HG02610 (cell line): Measurements from ENCODE around the gene GRHL3.
A peak's percentile ranks its signal among the peaks of the same experiment; 100 is the strongest.

Source experiments
- ATAC-seq: cut with Tn5 transposase; IDR thresholded peaks from one replicate; pipeline ENCODE4 v1.9.1; 2021; ENCODE audit warnings: mild to moderate bottlenecking, moderate library complexity; ENCODE audit not compliant: unreplicated experiment

The GRHL3 gene

DNA sequence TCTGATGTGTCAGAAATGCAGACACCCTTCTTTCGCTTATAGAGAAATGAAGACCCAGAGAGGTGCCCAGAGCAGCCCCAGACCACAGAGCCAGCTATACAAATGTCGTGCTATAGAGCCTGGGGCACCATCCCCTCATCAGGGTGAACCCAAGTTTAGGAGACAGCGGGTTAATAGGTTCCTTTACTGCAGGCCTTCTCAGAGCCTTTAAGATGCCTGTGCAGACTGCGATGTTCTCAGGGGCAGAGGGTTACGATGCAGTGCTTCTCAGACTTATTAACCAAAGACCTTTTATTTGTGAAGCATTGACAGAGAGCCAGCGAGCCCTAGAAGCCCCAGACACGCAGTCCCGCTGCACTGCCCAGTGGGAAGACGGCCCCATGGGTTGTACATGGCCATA lies 47.5 kb downstream of the GRHL3 start:
- ATAC-seq: no peak

DNA sequence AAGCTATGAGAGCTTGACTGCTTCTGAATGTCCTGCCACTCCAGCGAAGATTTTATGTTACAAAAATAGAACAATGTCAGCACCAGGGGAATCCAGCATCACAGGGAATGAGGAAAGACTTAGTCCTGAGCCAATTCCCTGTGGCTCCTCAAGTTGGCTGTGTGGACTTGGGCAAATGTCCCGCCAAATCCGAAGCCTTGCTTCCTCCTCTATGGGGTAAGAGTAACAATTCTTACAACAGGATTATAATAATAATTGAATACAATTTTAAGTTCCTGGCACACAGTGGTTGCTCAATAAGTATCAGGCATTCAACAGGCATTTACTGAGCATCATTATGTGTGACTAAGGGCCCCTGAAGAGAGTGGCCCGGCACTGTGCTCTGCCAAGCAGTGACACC lies 50.0 kb downstream of the GRHL3 start:
- ATAC-seq: no peak

DNA sequence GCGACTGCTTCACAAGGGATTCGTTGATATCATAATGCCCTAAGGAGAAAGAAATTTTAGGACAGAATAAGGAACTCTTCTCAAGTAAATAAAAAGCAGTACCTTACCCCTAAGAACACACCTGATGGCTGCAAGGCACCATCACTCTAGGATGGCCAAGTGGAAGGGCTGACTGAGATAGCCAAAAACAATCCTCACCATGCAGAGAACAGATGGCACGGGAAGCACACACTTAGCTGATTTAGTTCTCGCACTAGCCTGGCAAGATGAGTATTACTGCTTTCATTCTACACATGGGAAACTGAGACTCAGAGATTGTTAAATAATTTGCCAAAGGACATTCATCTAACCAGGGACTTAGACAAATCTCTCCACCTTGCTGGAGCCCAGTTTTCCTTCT lies 50.6 kb downstream of the GRHL3 start:
- ATAC-seq: no peak

GRCh38 chr1:24373044-24373443 lies 53.9 kb downstream of the GRHL3 start:
- peak; percentile 74 for ATAC-seq

- ATAC-seq: no peak
Observed at GRCh38 chr1:24373710-24374109, 54.6 kb downstream of the GRHL3 start.

- ATAC-seq: no peak
Observed at GRCh38 chr1:24374891-24375786, 56.0 kb downstream of the GRHL3 start.

DNA sequence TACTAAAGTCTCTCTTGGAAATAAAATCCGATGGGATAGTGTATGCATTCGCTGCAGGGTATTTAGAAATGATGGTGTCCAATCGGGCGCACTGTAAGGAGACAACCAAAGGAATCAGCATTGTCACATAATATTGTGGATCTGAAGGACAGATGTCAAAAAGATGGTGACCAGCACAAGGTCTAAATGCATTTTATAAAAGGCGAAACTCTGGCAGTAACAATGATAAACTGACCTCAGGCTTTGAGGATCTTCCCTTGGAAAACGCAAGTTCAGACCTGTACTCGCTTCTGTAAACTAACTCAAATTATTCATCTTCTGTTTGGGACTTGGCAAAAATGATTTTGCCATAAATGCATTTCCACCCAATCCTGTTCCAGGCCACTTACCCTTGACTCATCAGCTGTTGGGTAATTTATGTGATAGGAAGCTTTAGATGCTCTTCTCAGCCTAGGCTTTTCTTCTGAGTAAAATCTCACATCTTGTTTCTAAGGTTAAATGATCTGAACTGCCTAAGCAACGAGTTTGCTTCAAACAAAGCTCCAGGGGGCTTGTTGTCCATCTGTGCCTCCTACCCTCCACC lies 60.7 kb downstream of the GRHL3 start:
- no peak for ATAC-seq

DNA sequence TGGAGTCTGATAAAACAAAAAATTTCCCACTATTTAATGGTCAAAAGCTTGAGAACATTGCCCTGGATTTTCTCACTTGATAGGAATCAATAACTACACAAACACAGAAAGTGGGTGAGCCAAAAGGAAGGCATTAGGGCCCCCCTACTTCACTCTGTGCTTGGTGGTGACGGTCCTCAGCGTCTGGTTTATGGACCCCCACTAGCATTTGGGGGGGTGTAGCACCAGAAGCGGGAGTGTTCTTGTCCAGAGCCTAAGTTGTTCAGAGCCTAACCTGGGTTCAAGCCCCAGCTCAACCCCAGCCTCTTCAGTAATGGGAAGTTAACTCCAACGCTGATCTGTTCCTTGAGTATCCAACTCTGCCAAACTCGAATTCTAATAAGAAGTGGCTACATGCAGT lies 61.4 kb downstream of the GRHL3 start:
- no peak for ATAC-seq

DNA sequence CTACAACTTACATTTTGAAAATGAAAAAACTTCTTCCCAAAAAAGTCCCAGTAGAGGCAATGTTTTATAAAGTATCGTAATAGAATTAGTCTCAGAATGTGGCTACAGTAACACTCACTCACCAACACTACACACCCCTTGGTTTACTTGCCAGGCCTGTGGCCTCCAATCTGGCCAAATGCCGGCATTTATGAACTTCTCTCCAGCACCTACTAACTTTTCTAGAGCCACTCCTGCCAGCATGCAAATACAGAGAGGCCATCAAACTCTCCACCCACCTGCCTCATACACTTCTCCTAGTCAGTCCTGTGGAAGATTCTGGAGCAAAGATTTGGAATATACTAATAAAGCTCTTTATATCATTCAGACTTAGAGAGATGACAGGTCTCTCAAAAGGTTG lies 62.1 kb downstream of the GRHL3 start:
- no peak for ATAC-seq

GRCh38 chr1:24382165-24382577 lies 63.0 kb downstream of the GRHL3 start:
- no peak for ATAC-seq

- ATAC-seq: no peak
Observed at GRCh38 chr1:24383381-24383940, 64.3 kb downstream of the GRHL3 start.

- peak; percentile 56 for ATAC-seq
Observed at GRCh38 chr1:24384251-24385090, 65.3 kb downstream of the GRHL3 start.

- ATAC-seq: no peak
Observed at GRCh38 chr1:24385160-24385940, 66.2 kb downstream of the GRHL3 start.

GRCh38 chr1:24386241-24386640 lies 67.1 kb downstream of the GRHL3 start:
- ATAC-seq: no peak

DNA sequence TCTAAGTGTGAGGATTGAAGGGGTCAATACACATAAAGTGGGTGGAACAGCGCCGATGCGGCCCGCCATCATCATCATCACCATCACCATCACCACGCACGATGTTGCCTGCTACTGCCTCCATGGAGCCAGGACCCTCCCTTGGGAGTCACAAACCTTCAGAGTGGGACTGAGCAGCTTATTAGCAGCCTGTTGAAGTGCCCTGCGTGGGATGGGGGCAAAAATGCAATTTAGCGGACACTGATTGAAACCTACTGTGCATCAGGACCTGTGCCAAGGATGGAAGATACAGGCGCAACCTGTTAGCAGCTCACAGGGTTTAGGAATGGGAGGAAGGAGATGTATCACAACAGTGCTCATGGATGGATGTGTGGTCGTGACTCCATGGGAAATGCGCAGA lies 67.8 kb downstream of the GRHL3 start:
- no peak for ATAC-seq

DNA sequence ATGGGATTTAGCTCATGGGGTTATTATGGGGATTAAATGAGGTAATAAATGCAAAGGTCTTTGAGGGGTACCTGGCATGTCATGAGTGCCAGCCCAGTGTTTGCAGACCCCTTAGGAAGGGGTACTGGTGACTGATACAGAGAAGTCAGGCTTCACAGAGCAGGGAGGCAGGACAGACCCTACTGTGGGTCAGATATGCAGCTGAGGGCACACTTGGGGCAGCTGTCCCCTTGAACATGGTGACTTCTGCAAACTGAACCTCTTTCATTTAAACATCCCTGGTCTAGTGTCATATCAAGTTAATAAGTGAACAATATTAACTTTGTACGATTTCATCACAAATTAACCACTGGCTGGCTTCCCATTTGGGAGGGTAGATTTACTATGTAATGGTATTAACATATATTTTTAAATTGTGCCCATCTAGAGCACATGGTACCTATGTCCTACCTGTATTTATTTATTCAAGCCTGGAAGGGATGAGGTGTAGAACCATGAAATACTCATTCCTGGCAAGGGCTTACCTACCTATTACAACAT lies 68.5 kb downstream of the GRHL3 start:
- ATAC-seq: no peak

GRCh38 chr1:24388331-24388885 lies 69.3 kb downstream of the GRHL3 start:
- ATAC-seq: no peak

DNA sequence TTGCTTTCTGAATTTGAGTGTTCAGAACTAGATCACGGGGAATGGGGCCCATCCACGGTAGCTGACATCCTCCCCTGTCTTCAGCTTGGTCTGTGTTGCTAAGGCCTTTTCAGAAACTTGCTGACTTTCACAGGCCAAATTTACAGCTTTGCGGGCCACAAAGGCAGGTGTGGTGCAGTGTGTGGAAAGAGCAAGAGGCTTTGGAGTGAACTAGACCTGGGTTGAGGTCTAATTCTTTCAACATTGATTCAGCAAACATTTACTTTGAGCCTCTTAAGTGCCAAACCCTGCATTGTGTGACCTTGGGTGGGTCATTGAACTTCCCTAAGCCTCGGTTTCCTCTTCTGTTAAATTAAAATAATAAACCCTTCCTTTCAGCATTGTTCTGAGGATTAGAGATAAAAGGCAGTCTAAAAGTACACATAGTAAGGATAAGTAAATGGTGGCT lies 70.1 kb downstream of the GRHL3 start:
- no peak for ATAC-seq

- no peak for ATAC-seq
Observed at GRCh38 chr1:24390924-24391782, 72.0 kb downstream of the GRHL3 start.
